Mesenchymal stem cell (in vitro differentiated cells and primary cell): ENCODE measurements around the gene RNASE13.
A peak's percentile ranks its signal among the peaks of the same experiment; 100 is the strongest.

Source experiments
- DNase-seq: peaks from one replicate; pipeline ENCODE4 v3.0.0-alpha.2; 2013
- H2AFZ ChIP-seq: one replicate; pipeline ENCODE4 v1.6.1; 2013; ENCODE audit warnings: low read depth, mild to moderate bottlenecking, control low read depth, inconsistent platforms, low read length, moderate library complexity
- H2AK5ac ChIP-seq: 2 replicates; pipeline ENCODE4 v1.6.1; 2013; ENCODE audit warnings: low read length, moderate library complexity, mild to moderate bottlenecking, inconsistent platforms; ENCODE audit not compliant: severe bottlenecking
- H2BK120ac ChIP-seq: one replicate; pipeline ENCODE4 v1.6.1; 2013; ENCODE audit warnings: low read depth, mild to moderate bottlenecking, inconsistent platforms, low read length, moderate library complexity
- H2BK12ac ChIP-seq, 2 experiments: one replicate each; pipeline ENCODE4 v1.6.1; 2013; ENCODE audit warnings: inconsistent platforms in 2 of 2, low read length in 2 of 2, mild to moderate bottlenecking in 2 of 2, moderate library complexity in 2 of 2, control low read depth in 1 of 2
- H2BK15ac ChIP-seq: one replicate; pipeline ENCODE4 v1.6.1; 2013; ENCODE audit warnings: mild to moderate bottlenecking, low read depth, inconsistent platforms; ENCODE audit not compliant: poor library complexity, severe bottlenecking
- H2BK5ac ChIP-seq: 2 replicates; pipeline ENCODE4 v1.6.1; 2013; ENCODE audit warnings: low read depth, mild to moderate bottlenecking, low read length, control low read depth, inconsistent platforms; ENCODE audit not compliant: poor library complexity, severe bottlenecking
- H3K14ac ChIP-seq, 2 experiments: one replicate each; pipeline ENCODE4 v1.6.1; 2013; ENCODE audit warnings: inconsistent platforms in 2 of 2, low read length in 2 of 2, control low read depth in 1 of 2, mild to moderate bottlenecking in 1 of 2, moderate library complexity in 1 of 2
- H3K18ac ChIP-seq, 2 experiments: one replicate each; pipeline ENCODE4 v1.6.1; 2013; ENCODE audit warnings: inconsistent platforms in 2 of 2, low read length in 2 of 2, control low read depth in 1 of 2, low read depth in 1 of 2, mild to moderate bottlenecking in 1 of 2
- H3K23ac ChIP-seq, 2 experiments: one replicate each; pipeline ENCODE4 v1.6.1; 2013; ENCODE audit warnings: inconsistent platforms in 2 of 2, low read length in 2 of 2, mild to moderate bottlenecking in 2 of 2, moderate library complexity in 2 of 2, control low read depth in 1 of 2
- H3K27ac ChIP-seq: 2 replicates; pipeline ENCODE4 v1.5.1; 2013; ENCODE audit warnings: mild to moderate bottlenecking, moderate library complexity, low read length, control low read depth, inconsistent platforms; ENCODE audit not compliant: poor library complexity, severe bottlenecking
- H3K27me3 ChIP-seq, 2 experiments: 2 replicates each; pipeline versions ENCODE4 v1.6.1 to v1.7.0; 2013; ENCODE audit warnings: low read length in 2 of 2, mild to moderate bottlenecking in 2 of 2, moderate library complexity in 2 of 2, control low read depth in 1 of 2, inconsistent platforms in 1 of 2; ENCODE audit not compliant: control insufficient read depth in 1 of 2, insufficient read depth in 1 of 2
- H3K36me3 ChIP-seq, 2 experiments: 2 replicates each; pipeline versions ENCODE4 v1.6.1 to v1.7.0; 2013; ENCODE audit warnings: low read length in 2 of 2, control low read depth in 1 of 2, inconsistent platforms in 1 of 2, low read depth in 1 of 2, mild to moderate bottlenecking in 1 of 2; ENCODE audit not compliant: insufficient read depth in 2 of 2, control insufficient read depth in 1 of 2
- H3K4ac ChIP-seq, 2 experiments: one replicate each; pipeline ENCODE4 v1.6.1; 2013; ENCODE audit warnings: inconsistent platforms in 2 of 2, low read length in 2 of 2, mild to moderate bottlenecking in 2 of 2, moderate library complexity in 2 of 2, control low read depth in 1 of 2, low read depth in 1 of 2
- H3K4me1 ChIP-seq: 2 replicates; pipeline ENCODE4 v1.6.1; 2013; ENCODE audit warnings: low read depth, low read length, control low read depth; ENCODE audit not compliant: control insufficient read depth, insufficient read depth
- H3K4me2 ChIP-seq: 2 replicates; pipeline ENCODE4 v1.6.1; 2013; ENCODE audit warnings: low read length, mild to moderate bottlenecking, inconsistent platforms; ENCODE audit not compliant: poor library complexity, severe bottlenecking
- H3K4me3 ChIP-seq, 2 experiments: 2 replicates each; pipeline versions ENCODE4 v1.5.1 to v1.7.0; 2013; ENCODE audit warnings: low read length in 2 of 2, mild to moderate bottlenecking in 2 of 2, control low read depth in 1 of 2, low read depth in 1 of 2; ENCODE audit not compliant: insufficient read depth in 1 of 2
- H3K79me1 ChIP-seq: replicated peaks from 2 replicates; pipeline ENCODE4 v1.6.1; 2013; ENCODE audit warnings: mild to moderate bottlenecking, control low read depth, low read length, inconsistent platforms; ENCODE audit not compliant: poor library complexity, severe bottlenecking
- H3K9ac ChIP-seq: 2 replicates; pipeline ENCODE4 v1.7.0; 2013; ENCODE audit warnings: mild to moderate bottlenecking, low read length, moderate library complexity
- H3K9me3 ChIP-seq: 2 replicates; pipeline ENCODE4 v1.7.0; 2013; ENCODE audit warnings: mild to moderate bottlenecking, low read length; ENCODE audit not compliant: control insufficient read depth
- H4K8ac ChIP-seq: one replicate; pipeline ENCODE4 v1.6.1; 2013; ENCODE audit warnings: inconsistent platforms, mild to moderate bottlenecking, low read length, moderate library complexity
- H4K91ac ChIP-seq: one replicate; pipeline ENCODE4 v1.6.1; 2013; ENCODE audit warnings: mild to moderate bottlenecking, low read length, inconsistent platforms
- WGBS: methylation state at CpG from one replicate; pipeline ENCODE4 v1.1.7; 2013; ENCODE audit warnings: mixed read lengths; 5-methylcytosine and 5-hydroxymethylcytosine counted together

The RNASE13 gene

GRCh38 chr14:21069388-21070082, 34.9 kb upstream of the RNASE13 start:
- H3K9me3 ChIP-seq: no peaks in the 10 kb centered on the region
- peak overlapping the region; percentile 27 for H4K8ac ChIP-seq
- peaks cover 29% of the 10 kb centered on the region for H3K4me1 ChIP-seq
- H3K27me3 ChIP-seq: no peaks in the 10 kb centered on the region
- DNase-seq: peak; percentile 59
- H2BK120ac ChIP-seq: peak overlapping the region; percentile 84
- peak overlapping the region; percentile 89 for H4K91ac ChIP-seq
- peaks cover 20% of the 10 kb centered on the region for H3K79me1 ChIP-seq
- no peak overlapping the region for H2AK5ac ChIP-seq
- peak overlapping the region; percentile 95 for H3K4me2 ChIP-seq
- H2AFZ ChIP-seq: peak overlapping the region; percentile 72
- peak overlapping the region; percentile 93 for H2BK15ac ChIP-seq
- peak overlapping the region; percentile 88 for H3K27ac ChIP-seq
- H3K18ac ChIP-seq: peak overlapping the region; percentile 86 to 92
- WGBS: under 1% methylated on average over 21 of the region's 40 CpGs
- H3K36me3 ChIP-seq: peaks cover 18% of the 10 kb centered on the region in 2 experiments
- peak overlapping the region in 1 of 2 experiments; percentile 93 for H3K14ac ChIP-seq
- peak overlapping the region; percentile 84 to 92 for H3K4me3 ChIP-seq
- peak overlapping the region; percentile 65 for H2BK12ac ChIP-seq
- H3K9ac ChIP-seq: peak overlapping the region; percentile 85
- peak overlapping the region; percentile 2 to 79 for H3K4ac ChIP-seq
- H2BK5ac ChIP-seq: peak overlapping the region; percentile 90
- H3K23ac ChIP-seq: peak overlapping the region in 1 of 2 experiments; percentile 63

GRCh38 chr14:21068521-21069387, 34.1 kb upstream of the RNASE13 start:
- peak overlapping the region; percentile 84 to 92 for H3K4me3 ChIP-seq
- no peak overlapping the region for H2BK120ac ChIP-seq
- peaks cover 10 to 11% of the 10 kb centered on the region in 2 experiments for H3K36me3 ChIP-seq

GRCh38 chr14:21066882-21067502, 32.4 kb upstream of the RNASE13 start:
- Histone ChIP-seq H3K4me2 (no peak overlapping the region), H2BK15ac (no peak overlapping the region), H3K36me3 (no peaks in the 10 kb centered on the region), H4K91ac (no peak overlapping the region), H4K8ac (no peak overlapping the region), H3K18ac (no peak overlapping the region), H3K79me1 (peaks cover 3% of the 10 kb centered on the region), H3K23ac (no peak overlapping the region), H2AFZ (no peak overlapping the region), H3K27ac (no peak overlapping the region), H3K4me1 (peaks cover 16% of the 10 kb centered on the region), H3K9ac (no peak overlapping the region), H2AK5ac (peak overlapping the region; percentile 89), H2BK12ac (no peak overlapping the region), H3K4ac (no peak overlapping the region), H3K4me3 (no peak overlapping the region), H3K9me3 (no peaks in the 10 kb centered on the region), H3K27me3 (no peaks in the 10 kb centered on the region), H3K14ac (no peak overlapping the region), H2BK120ac (no peak overlapping the region), H2BK5ac (no peak overlapping the region)
- WGBS: 88% methylated on average over 4 of the region's 7 CpGs
- peak; percentile 19 for DNase-seq

More at GRCh38 chr14:21068521-21069387, 34.1 kb upstream of the RNASE13 start:
- 4% methylated on average over 36 of the region's 45 CpGs for WGBS
- Histone ChIP-seq H2AFZ (peak overlapping the region; percentile 2), H3K27me3 (no peaks in the 10 kb centered on the region), H3K4me2 (peak overlapping the region; percentile 95), H3K4ac (peak overlapping the region in 1 of 2 experiments; percentile 16), H3K18ac (peak overlapping the region; percentile 3 to 92), H2BK15ac (no peak overlapping the region), H2BK12ac (no peak overlapping the region), H3K14ac (no peak overlapping the region), H3K9me3 (no peaks in the 10 kb centered on the region), H4K91ac (no peak overlapping the region), H3K27ac (peak overlapping the region; percentile 88), H2AK5ac (no peak overlapping the region), H2BK5ac (no peak overlapping the region), H4K8ac (peak overlapping the region; percentile 57), H3K4me1 (peaks cover 24% of the 10 kb centered on the region), H3K9ac (peak overlapping the region; percentile 85), H3K23ac (no peak overlapping the region), H3K79me1 (peaks cover 13% of the 10 kb centered on the region)
- DNase-seq: peak; percentile 66
